K562 (cell line): ENCODE data around the gene CHL1. TPM values are rescaled to one million over a fixed set of nuclear protein-coding genes. Genes with fewer than 3 reads are reported as not detected.

ENCODE experiments used
- ATAC-seq: fragments of 200-7000 bp; cut with Tn5 transposase; 3 replicates; pipeline ENCODE4 v1.9.1; 2020; ENCODE audit warnings: moderate library complexity
- BruUV-seq: library from RNA; stranded (reverse); fragments of 400-500 nt; replicated peaks from 2 replicates; lab custom pipeline; 2021; lab: Mats Ljungman, UMichigan
- CTCF ChIA-PET: fragments of 300-600 bp; formaldehyde crosslinking; extraction: SDS; loops from one replicate; lab custom pipeline; 2021; ENCODE audit warnings: low intra/inter-chr PET ratio; lab: Yijun Ruan, JAX
- POLR2A ChIA-PET: fragments of 300-600, 350-650 bp; sonication (Branson Sonifier 250); formaldehyde crosslinking; extraction: SDS; loops from one replicate; lab custom pipeline; 2021; ENCODE audit warnings: antibody characterized with exemption, inconsistent platforms; lab: Yijun Ruan, JAX
- DNase-seq, 4 experiments: peaks; one replicate each; pipeline versions ENCODE4 v3.0.0 to v3.0.0-alpha.2; 2011 to 2018; ENCODE audit warnings: low spot score in 3 of 4, mixed read lengths in 3 of 4; ENCODE audit errors: extremely low read depth in 1 of 4
- FAIRE-seq: peaks from 2 replicates; lab custom pipeline; 2011; peaks lifted over from hg19 to GRCh38; lab: Jason Lieb, UNC
- H2AFZ ChIP-seq: 2 replicates; pipeline ENCODE4 v1.6.0; 2011; ENCODE audit warnings: low read depth, low read length, control low read depth, inconsistent platforms
- H3K27ac ChIP-seq: fragments of 200-600 bp; 3 replicates; pipeline ENCODE4 v1.8.0; 2011; ENCODE audit warnings: low read depth, mild to moderate bottlenecking, control low read depth, inconsistent platforms, low read length, moderate library complexity, mixed read lengths; ENCODE audit errors: extremely low read depth
- H3K27me3 ChIP-seq, 2 experiments: fragments of 300-600 bp in 1 of 2; 2 replicates in 1 of 2; 3 replicates in 1 of 2; pipeline versions ENCODE4 v1.6.0 to v1.8.0; 2011; ENCODE audit warnings: inconsistent platforms in 2 of 2, low read length in 2 of 2, mild to moderate bottlenecking in 1 of 2, mixed read lengths in 1 of 2, moderate library complexity in 1 of 2; ENCODE audit not compliant: control insufficient read depth in 2 of 2, insufficient read depth in 2 of 2
- H3K36me3 ChIP-seq: fragments of 300-600 bp; 3 replicates; pipeline ENCODE4 v1.8.0; 2011; ENCODE audit warnings: mild to moderate bottlenecking, low read length, inconsistent platforms; ENCODE audit not compliant: control insufficient read depth, insufficient read depth
- H3K4me1 ChIP-seq, 2 experiments: fragments of 200-600 bp in 1 of 2; replicated peaks in 1 of 2; 2 replicates in 1 of 2; 3 replicates in 1 of 2; pipeline versions ENCODE4 v1.5.1 to v1.8.0; 2011; ENCODE audit warnings: inconsistent platforms in 2 of 2, low read length in 2 of 2, mild to moderate bottlenecking in 1 of 2, mixed read lengths in 1 of 2, moderate library complexity in 1 of 2; ENCODE audit not compliant: control insufficient read depth in 2 of 2, insufficient read depth in 2 of 2
- H3K4me2 ChIP-seq: 2 replicates; pipeline ENCODE4 v1.6.1; 2011; ENCODE audit warnings: low read length, control low read depth, inconsistent platforms, mixed read lengths; ENCODE audit not compliant: insufficient read depth
- H3K4me3 ChIP-seq: fragments of 200-600 bp; sonication (generic), shearing (Covaris generic); 2 replicates; pipeline ENCODE4 v1.5.1; 2016; ENCODE audit warnings: control low read depth, inconsistent platforms
- H3K79me2 ChIP-seq: fragments of 200-600 bp; 3 replicates; pipeline ENCODE4 v1.8.0; 2011; ENCODE audit warnings: low read length, inconsistent platforms; ENCODE audit not compliant: control insufficient read depth, insufficient read depth
- H3K9ac ChIP-seq, 2 experiments: 2 replicates each; pipeline versions ENCODE4 v1.6.0 to v1.6.1; 2011; ENCODE audit warnings: low read depth in 2 of 2, low read length in 2 of 2, control low read depth in 1 of 2, inconsistent platforms in 1 of 2, mild to moderate bottlenecking in 1 of 2, mixed read lengths in 1 of 2; ENCODE audit not compliant: insufficient read depth in 1 of 2
- H3K9me1 ChIP-seq: one replicate; pipeline ENCODE4 v1.6.0; 2011; ENCODE audit warnings: inconsistent platforms, mild to moderate bottlenecking, low read length, moderate library complexity; ENCODE audit not compliant: control insufficient read depth, insufficient read depth
- H3K9me3 ChIP-seq: replicated peaks from 2 replicates; pipeline ENCODE4 v1.5.1; 2011; ENCODE audit warnings: low read depth, low read length, inconsistent platforms; ENCODE audit not compliant: control insufficient read depth, insufficient read depth
- H4K20me1 ChIP-seq: replicated peaks from 2 replicates; pipeline ENCODE4 v1.6.1; 2011; ENCODE audit warnings: low read length, inconsistent platforms, mixed read lengths; ENCODE audit not compliant: control insufficient read depth, insufficient read depth
- SAFB ChIP-seq: fragments of 200-400 bp; formaldehyde crosslinking; IDR thresholded peaks from 2 replicates; pipeline ENCODE4 v1.6.1; 2017; ENCODE audit warnings: low read depth, low read length, borderline replicate concordance
- UBTF ChIP-seq, 2 experiments: IDR thresholded peaks; 2 replicates each; pipeline ENCODE4 v1.6.1; 2012; ENCODE audit warnings: improper control_type of control experiment in 2 of 2, low read depth in 2 of 2, low read length in 2 of 2, borderline replicate concordance in 1 of 2
- USF1 ChIP-seq: sonication (generic); formaldehyde crosslinking; IDR thresholded peaks from 2 replicates; pipeline ENCODE4 v1.9.0; 2022; ENCODE audit warnings: mild to moderate bottlenecking, missing genetic modification reagents
- WGBS: fragments of 100-300 bp; shearing (Covaris generic); methylation state at CpG from one replicate; pipeline ENCODE4 v1.1.6; 2016; ENCODE audit warnings: low coverage, mixed read lengths; ENCODE audit not compliant: insufficient coverage; ENCODE audit errors: missing lambda C conversion rate; 5-methylcytosine and 5-hydroxymethylcytosine counted together
- in situ Hi-C: fragments of 300-500 bp; cut with MboI; formaldehyde crosslinking; loops from 4 replicates; pipeline ENCODE4 v1.15.0; 2018; ENCODE audit warnings: inconsistent platforms, mixed read lengths
- intact Hi-C: fragments of 100-400 bp; cut with micrococcal nuclease; formaldehyde crosslinking; loops from 2 replicates; pipeline ENCODE4 v1.14.2; 2022
- polyA plus RNA-seq, 8 experiments: library from polyadenylated mRNA; depleted of rRNA in 4 of 8; stranded (reverse) in 5 of 8; unstranded in 3 of 8; fragments of >200 nt; fragmentation: Nextera tagmentation in 2 of 8; fragmentation: Illumina TruSeq in 1 of 8; extraction: Ambion mirVana in 2 of 8; extraction: Trizol in 1 of 8; gene quantifications; 2 replicates each; pipeline versions ENCODE4 v1.2.1 to v1.2.3, GENCODE V29; 2011 to 2014; ENCODE audit warnings: inconsistent platforms in 1 of 8, missing spikeins in 1 of 8
- total RNA-seq, 7 experiments: library from RNA; depleted of rRNA in 6 of 7; stranded (reverse); fragments of >200 nt in 6 of 7; fragmentation: Illumina TruSeq in 2 of 7; extraction: Trizol in 2 of 7; gene quantifications; 2 replicates each; pipeline versions ENCODE4 v1.2.1 to v1.2.3, GENCODE V29; 2011 to 2021; ENCODE audit warnings: low replicate concordance in 1 of 7

CHL1 gene
- total and polyA plus RNA-seq, 9 of the 15 experiments (the other 6 are each of a cell fraction or from before 2014, with no cell fraction given): 0.02 TPM; not detected in 8

- DNase-seq: no peak
- CTCF ChIA-PET: no interaction called here
- TF ChIP-seq UBTF (IDR thresholded peaks at IDR 0.05; ENCODE audit: borderline replicate concordance in 1 of 2, low read depth in 2 of 2, low read length in 2 of 2) (no peak), SAFB (no peak), USF1 (CRISPR knock-in tag) (no peak)
These were observed 238.6 kb downstream of the CHL1 start for GRCh38 chr3:435161-435560.

More at GRCh38 chr3:435161-435560, 238.6 kb downstream of the CHL1 start:
- Histone ChIP-seq H3K4me2 (no peak overlapping the region), H3K27me3 (no peaks in the 10 kb centered on the region), H3K79me2 (no peaks in the 10 kb centered on the region; the same call in 2 of the 3 replicates), H3K9me1 (no peaks in the 10 kb centered on the region), H3K36me3 (no peaks in the 10 kb centered on the region), H3K4me1 (no peaks in the 10 kb centered on the region), H2AFZ (no peak overlapping the region), H3K4me3 (no peak overlapping the region), H3K9me3 (no peaks in the 10 kb centered on the region; the same call in 1 of the 2 replicates), H3K9ac (no peak overlapping the region), H3K27ac (no peak overlapping the region), H4K20me1 (no peaks in the 10 kb centered on the region)
- FAIRE-seq (no peak), ATAC-seq (no peak)
- POLR2A ChIA-PET: no interaction called here
- WGBS: 0% methylated on average over 3 of the region's 3 CpGs
- in situ Hi-C loops (no loop called here), intact Hi-C loops (no loop called here)
- BruUV-seq: no TSS peak
